Kidney (tissue), 14 donors: ENCODE measurements around the gene ARAP1. TPM values are rescaled to one million over a fixed set of nuclear protein-coding genes. Genes with fewer than 3 reads are reported as not detected.

Source experiments
- DNase-seq, 5 donors: peaks; one replicate each; pipeline ENCODE4 v3.0.0-alpha.2; 2013 to 2020
- FAIRE-seq: peaks from 2 replicates; lab custom pipeline; 2012; peaks lifted over from hg19 to GRCh38; lab: Jason Lieb, UNC
- H3K27ac ChIP-seq, 2 donors: one replicate each; pipeline ENCODE4 v1.7.0; 2013; ENCODE audit warnings: low read depth in 2 of 2, low read length in 2 of 2, inconsistent platforms in 1 of 2
- H3K27me3 ChIP-seq: one replicate; pipeline ENCODE4 v1.7.1; 2013; ENCODE audit warnings: low read length, inconsistent platforms; ENCODE audit not compliant: control insufficient read depth, insufficient read depth
- H3K36me3 ChIP-seq, 3 donors: one replicate each; pipeline versions ENCODE4 v1.7.0 to v1.7.1; 2013; ENCODE audit warnings: low read length in 3 of 3, control low read depth in 1 of 3, inconsistent platforms in 1 of 3; ENCODE audit not compliant: insufficient read depth in 3 of 3, control insufficient read depth in 2 of 3
- H3K4me1 ChIP-seq, 3 donors: one replicate each; pipeline versions ENCODE4 v1.7.0 to v1.7.1; 2013; ENCODE audit warnings: low read length in 3 of 3, inconsistent platforms in 1 of 3, low read depth in 1 of 3; ENCODE audit not compliant: control insufficient read depth in 2 of 3, insufficient read depth in 2 of 3
- H3K4me3 ChIP-seq, 3 donors: one replicate each; pipeline versions ENCODE4 v1.7.0 to v1.8.1; 2013; ENCODE audit warnings: low read length in 3 of 3, control low read depth in 1 of 3, inconsistent platforms in 1 of 3
- H3K9ac ChIP-seq, 3 donors: one replicate each; pipeline versions ENCODE4 v1.7.0 to v1.7.1; 2013; ENCODE audit warnings: low read length in 3 of 3, control low read depth in 1 of 3, inconsistent platforms in 1 of 3
- H3K9me3 ChIP-seq, 3 donors: one replicate each; pipeline versions ENCODE4 v1.7.0 to v1.7.1; 2013; ENCODE audit warnings: low read length in 3 of 3, control low read depth in 1 of 3, inconsistent platforms in 1 of 3; ENCODE audit not compliant: control insufficient read depth in 2 of 3, insufficient read depth in 1 of 3
- intact Hi-C: fragments of 100-400 bp; cut with DNase I; formaldehyde crosslinking; loops from one replicate; pipeline ENCODE4 v1.11.1; 2022
- polyA plus RNA-seq: library from polyadenylated mRNA; stranded (reverse); fragments of 350-450 nt; fragmentation: Illumina TruSeq; extraction: RNeasy Lipid Tissue Mini Kit (QIAGEN cat#74804); gene quantifications from one replicate; pipeline ENCODE4 v1.2.3, GENCODE V29; 2014; ENCODE audit warnings: low read depth, low replicate concordance; ENCODE audit not compliant: insufficient read depth
- total RNA-seq: library from RNA; stranded (reverse); fragmentation: NEBNext Ultra II Directional; extraction: Animal tissue kit (Norgen Biotek cat#: 25700); gene quantifications from one replicate; pipeline ENCODE4 v1.2.1, GENCODE V29; 2021
- TF ChIP-seq, protein P1 (sequence below): IDR thresholded peaks from 3 replicates; pipeline ENCODE4 v1.5.1; 2012; ENCODE audit warnings: mild to moderate bottlenecking, moderate library complexity, borderline replicate concordance; ENCODE audit not compliant: insufficient read depth; ENCODE audit errors: extremely low read depth
- donor health status: control.
- donor health status: control.
- donor health status: control.
- donor health status: control.
- donor health status: control.
- donor health status: DM: yes; HTN: yes; CAD: no.
- donor health status: Normal renal cell carcinoma (clear cell type).

The ARAP1 gene
- total and polyA plus RNA-seq, 2 donors from 2014 or later, result 58.2 to 80.8 TPM

DNA sequence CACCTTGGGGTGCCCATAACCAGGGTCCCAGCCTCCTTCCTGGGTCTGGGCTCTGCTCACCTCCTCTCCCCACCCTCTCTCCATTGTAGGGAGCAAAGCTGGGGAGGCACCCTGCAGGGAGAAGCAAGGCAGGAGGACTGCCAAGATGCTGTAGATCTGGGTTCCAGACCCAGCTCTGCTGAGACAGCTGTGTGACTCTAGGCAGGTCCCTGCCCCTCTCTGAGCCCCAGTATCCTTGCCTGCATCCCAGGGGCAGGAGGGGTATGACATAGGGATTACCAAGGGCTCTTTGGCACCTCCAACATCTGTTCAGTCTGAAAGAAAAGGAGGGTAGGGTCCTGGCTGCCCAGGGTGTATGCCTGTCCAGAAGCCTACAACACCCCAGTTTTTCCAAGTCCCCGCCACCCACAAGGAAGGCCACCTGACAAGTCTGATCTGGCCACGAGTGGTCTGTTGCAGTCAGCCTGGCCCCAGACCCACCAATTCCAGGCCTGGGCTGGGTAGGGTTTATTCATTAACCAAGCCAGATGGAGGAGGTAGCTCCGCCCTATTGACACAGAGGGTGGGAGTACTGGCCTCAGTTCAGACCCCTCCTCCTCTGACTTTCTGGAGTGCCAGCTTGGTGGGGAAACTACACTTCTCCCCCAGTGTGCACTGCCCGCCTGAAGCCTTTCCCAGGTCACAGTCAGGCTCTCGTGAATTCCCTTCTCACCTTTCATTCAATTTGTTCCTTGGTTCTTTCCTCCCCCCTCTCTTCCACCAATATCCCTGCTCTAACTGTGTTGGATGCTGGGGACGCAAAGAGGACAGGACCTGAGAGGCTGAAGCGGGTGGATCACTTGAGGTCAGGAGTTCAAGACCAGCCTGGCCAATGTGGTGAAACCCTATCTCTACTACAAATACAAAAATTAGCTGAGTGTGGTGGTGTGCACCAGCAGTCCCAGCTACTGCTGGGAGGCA lies 26.6 kb upstream of the ARAP1 start:
- no peaks in the 10 kb centered on the region for H3K9me3 ChIP-seq
- FAIRE-seq (no peak), DNase-seq (peak in 4 of 5 donors; percentile 77 to 86 (median 79))
- H3K4me1 ChIP-seq, result peaks cover 0 to 62% (median 25%) of the 10 kb centered on the region in 3 donors
- TF ChIP-seq, protein P1, sequence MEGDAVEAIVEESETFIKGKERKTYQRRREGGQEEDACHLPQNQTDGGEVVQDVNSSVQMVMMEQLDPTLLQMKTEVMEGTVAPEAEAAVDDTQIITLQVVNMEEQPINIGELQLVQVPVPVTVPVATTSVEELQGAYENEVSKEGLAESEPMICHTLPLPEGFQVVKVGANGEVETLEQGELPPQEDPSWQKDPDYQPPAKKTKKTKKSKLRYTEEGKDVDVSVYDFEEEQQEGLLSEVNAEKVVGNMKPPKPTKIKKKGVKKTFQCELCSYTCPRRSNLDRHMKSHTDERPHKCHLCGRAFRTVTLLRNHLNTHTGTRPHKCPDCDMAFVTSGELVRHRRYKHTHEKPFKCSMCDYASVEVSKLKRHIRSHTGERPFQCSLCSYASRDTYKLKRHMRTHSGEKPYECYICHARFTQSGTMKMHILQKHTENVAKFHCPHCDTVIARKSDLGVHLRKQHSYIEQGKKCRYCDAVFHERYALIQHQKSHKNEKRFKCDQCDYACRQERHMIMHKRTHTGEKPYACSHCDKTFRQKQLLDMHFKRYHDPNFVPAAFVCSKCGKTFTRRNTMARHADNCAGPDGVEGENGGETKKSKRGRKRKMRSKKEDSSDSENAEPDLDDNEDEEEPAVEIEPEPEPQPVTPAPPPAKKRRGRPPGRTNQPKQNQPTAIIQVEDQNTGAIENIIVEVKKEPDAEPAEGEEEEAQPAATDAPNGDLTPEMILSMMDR, result no peak
- no peaks in the 10 kb centered on the region for H3K36me3 ChIP-seq
- H3K9ac ChIP-seq, result peak overlapping the region in 1 of 3 donors; percentile 28
- no peaks in the 10 kb centered on the region for H3K27me3 ChIP-seq
- no peak overlapping the region for H3K4me3 ChIP-seq
- intact Hi-C loops, result no loop called here
- peak overlapping the region; percentile 57 to 67 for H3K27ac ChIP-seq

DNA sequence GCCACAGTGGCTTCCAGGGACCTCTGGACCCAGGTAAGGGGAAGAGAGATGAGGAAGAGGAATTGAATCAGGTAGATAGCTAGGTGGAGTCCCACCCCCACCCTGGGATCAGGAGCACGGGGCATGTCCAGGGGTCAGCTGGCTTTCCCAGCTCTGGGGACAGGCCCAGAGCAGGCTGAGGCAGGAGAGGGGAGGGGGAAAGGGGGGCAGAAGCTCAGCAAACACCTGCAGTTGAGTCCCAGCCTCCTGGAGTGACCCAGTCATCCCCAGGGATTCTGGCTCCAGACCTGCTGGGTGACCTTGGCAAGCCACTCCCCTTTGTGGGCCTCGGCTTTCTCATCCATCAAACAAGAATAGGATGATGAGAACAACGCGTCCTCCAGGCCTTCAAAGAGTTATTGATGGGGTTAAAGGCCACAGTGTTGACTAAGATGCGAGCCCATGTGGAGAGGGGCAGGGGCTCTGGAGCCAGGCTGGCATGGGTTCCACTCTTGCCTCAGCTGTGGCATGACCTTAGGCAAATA lies 25.6 kb upstream of the ARAP1 start:
- peak overlapping the region in 1 of 3 donors; percentile 22 for H3K9ac ChIP-seq
- DNase-seq, result no peak
- no peak overlapping the region for H3K4me3 ChIP-seq
- TF ChIP-seq, protein P1, result no peak
- H3K27ac ChIP-seq, result peak overlapping the region; percentile 48 to 61
- no peaks in the 10 kb centered on the region for H3K9me3 ChIP-seq
- no peaks in the 10 kb centered on the region for H3K36me3 ChIP-seq
- no peaks in the 10 kb centered on the region for H3K27me3 ChIP-seq
- H3K4me1 ChIP-seq, result peaks cover 4 to 65% (median 29%) of the 10 kb centered on the region in 3 donors
- FAIRE-seq, result no peak
- intact Hi-C loops, result no loop called here

DNA sequence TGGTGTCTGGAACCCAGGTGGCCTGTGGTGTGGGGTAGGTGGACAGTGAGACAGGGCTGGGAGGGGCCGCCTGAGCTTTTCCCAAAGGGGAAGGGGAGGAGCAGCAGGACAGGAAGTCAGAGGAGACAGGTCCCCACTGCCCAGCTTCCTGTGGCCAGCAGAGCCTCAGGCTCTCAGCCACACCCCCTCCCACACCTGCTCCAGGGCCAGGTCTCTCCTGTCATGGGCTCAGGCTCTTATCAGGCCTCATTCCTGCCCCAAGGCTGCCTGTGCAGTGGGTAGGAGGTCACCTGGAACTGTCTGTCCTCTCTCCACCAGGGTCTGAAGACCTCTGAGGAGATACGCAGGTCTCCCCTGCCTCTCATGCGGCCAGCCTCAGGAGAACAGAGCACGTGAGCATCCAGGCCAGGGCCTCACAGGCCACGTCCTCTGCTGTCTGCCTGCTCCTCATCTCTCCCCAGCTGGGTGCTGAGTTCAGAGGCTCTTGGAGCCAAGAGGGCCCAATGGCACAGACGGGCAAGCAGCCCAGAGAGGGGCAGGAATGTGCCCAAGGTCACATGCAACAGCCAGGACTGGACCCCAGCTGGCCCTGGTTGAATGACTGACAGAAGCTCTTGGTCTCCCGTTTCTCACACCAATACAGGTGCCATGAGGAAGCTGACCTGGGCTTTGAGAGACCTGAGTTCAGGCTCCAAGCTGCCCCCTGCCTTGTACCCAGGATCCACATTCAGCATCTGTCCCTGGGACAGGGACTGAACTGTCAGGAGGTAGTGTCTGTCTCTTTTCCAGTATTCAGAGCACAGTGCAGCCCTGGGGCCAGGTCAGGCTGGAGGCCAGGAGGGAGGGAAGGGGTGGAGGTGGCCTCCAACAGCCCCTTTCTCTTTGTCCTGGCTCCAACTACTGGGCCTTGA lies 24.9 kb upstream of the ARAP1 start:
- Histone ChIP-seq H3K27ac (peak overlapping the region; percentile 48 to 61), H3K27me3 (no peaks in the 10 kb centered on the region), H3K4me1 (peaks cover 4 to 62% (median 30%) of the 10 kb centered on the region in 3 donors), H3K9ac (peak overlapping the region in 1 of 3 donors; percentile 22), H3K36me3 (no peaks in the 10 kb centered on the region), H3K4me3 (no peak overlapping the region), H3K9me3 (no peaks in the 10 kb centered on the region)
- intact Hi-C loops, result no loop called here
- DNase-seq, result no peak
- no peak for FAIRE-seq
- TF ChIP-seq, protein P1, result no peak
